Keratinocyte (primary cell): Measurements from ENCODE around the gene ATXN10.

ENCODE experiments used
- EZH2 ChIP-seq: IDR thresholded peaks from one replicate; pipeline ENCODE4 v1.6.1; 2012; ENCODE audit warnings: inconsistent platforms, mild to moderate bottlenecking, low read length, moderate library complexity
- TF ChIP-seq, protein P1 (sequence below), 3 experiments: IDR thresholded peaks in 1 of 3; conservative IDR thresholded peaks in 1 of 3; optimal IDR thresholded peaks in 1 of 3; 2 replicates in 2 of 3; 3 replicates in 1 of 3; pipeline versions ENCODE3 to v1.5.1; 2011; ENCODE audit warnings: low read length in 3 of 3, mild to moderate bottlenecking in 3 of 3, moderate library complexity in 2 of 3, control low read depth in 1 of 3, inconsistent platforms in 1 of 3; ENCODE audit not compliant: insufficient read depth in 2 of 3; ENCODE audit errors: extremely low read depth in 1 of 3

DNA sequence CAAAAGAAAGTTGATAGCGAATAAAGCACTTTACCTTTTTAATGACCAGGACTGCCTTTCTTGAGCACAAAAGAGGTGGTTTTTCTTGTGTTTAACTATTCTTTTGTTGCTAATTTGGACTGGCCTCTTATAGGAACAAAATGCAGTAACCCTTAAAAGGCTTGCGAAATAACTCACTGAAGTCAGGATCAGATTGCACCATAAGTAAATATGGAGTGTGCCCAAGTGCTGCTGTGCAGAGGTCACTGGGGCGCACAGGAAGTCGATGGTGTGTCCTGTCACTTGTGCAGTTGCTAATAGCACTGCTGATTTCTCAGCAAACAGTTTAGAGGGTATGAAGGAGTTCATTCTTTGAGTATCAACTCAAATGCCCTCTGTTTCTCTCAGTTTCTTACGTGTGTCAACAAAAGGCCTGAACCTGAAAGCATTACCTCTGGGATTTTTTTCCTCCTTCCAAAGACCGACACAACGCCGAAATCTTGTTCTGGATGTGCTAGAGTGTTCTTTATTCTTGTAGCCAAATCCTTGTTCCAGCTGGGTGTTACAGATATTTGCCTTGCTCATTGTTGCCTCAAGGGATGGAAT is 71.3 kb downstream of the ATXN10 start:
- TF ChIP-seq, protein P1, sequence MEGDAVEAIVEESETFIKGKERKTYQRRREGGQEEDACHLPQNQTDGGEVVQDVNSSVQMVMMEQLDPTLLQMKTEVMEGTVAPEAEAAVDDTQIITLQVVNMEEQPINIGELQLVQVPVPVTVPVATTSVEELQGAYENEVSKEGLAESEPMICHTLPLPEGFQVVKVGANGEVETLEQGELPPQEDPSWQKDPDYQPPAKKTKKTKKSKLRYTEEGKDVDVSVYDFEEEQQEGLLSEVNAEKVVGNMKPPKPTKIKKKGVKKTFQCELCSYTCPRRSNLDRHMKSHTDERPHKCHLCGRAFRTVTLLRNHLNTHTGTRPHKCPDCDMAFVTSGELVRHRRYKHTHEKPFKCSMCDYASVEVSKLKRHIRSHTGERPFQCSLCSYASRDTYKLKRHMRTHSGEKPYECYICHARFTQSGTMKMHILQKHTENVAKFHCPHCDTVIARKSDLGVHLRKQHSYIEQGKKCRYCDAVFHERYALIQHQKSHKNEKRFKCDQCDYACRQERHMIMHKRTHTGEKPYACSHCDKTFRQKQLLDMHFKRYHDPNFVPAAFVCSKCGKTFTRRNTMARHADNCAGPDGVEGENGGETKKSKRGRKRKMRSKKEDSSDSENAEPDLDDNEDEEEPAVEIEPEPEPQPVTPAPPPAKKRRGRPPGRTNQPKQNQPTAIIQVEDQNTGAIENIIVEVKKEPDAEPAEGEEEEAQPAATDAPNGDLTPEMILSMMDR (optimal IDR thresholded peaks at IDR 0.05 in 1 of 3, IDR thresholded peaks at IDR 0.05 in 1 of 3, conservative IDR thresholded peaks at IDR 0.05 in 1 of 3; ENCODE audit: extremely low read depth in 1 of 3, insufficient read depth in 2 of 3, low read length in 3 of 3) = no peak
- no peak for TF ChIP-seq EZH2
